Thymus (tissue), 11 donors: ENCODE data around the gene SIM2. TPM values are rescaled to one million over a fixed set of nuclear protein-coding genes. Genes with fewer than 3 reads are reported as not detected.

Experiments
- DNase-seq, 9 donors: peaks; one replicate each; pipeline ENCODE4 v3.0.0-alpha.2; 2013; ENCODE audit warnings: low spot score in 9 of 9, low read depth in 6 of 9, missing footprints in 1 of 9
- H3K27ac ChIP-seq, 2 donors: one replicate each; pipeline ENCODE4 v1.5.1; 2013; ENCODE audit warnings: control low read depth in 1 of 2, low read depth in 1 of 2, low read length in 1 of 2, mild to moderate bottlenecking in 1 of 2, moderate library complexity in 1 of 2
- H3K27me3 ChIP-seq, 2 donors: one replicate each; pipeline ENCODE4 v1.5.1; 2013; ENCODE audit warnings: low read length in 1 of 2; ENCODE audit not compliant: control insufficient read depth in 2 of 2, insufficient read depth in 1 of 2
- H3K36me3 ChIP-seq, 2 donors: one replicate each; pipeline ENCODE4 v1.5.1; 2013; ENCODE audit warnings: low read length in 1 of 2, mild to moderate bottlenecking in 1 of 2, moderate library complexity in 1 of 2; ENCODE audit not compliant: control insufficient read depth in 2 of 2, insufficient read depth in 2 of 2
- H3K4me1 ChIP-seq, 2 donors: one replicate each; pipeline ENCODE4 v1.5.1; 2013; ENCODE audit warnings: low read length in 2 of 2; ENCODE audit not compliant: control insufficient read depth in 2 of 2, insufficient read depth in 2 of 2
- H3K4me3 ChIP-seq, 2 donors: one replicate each; pipeline ENCODE4 v1.5.1; 2013; ENCODE audit warnings: low read length in 2 of 2, control low read depth in 1 of 2, mild to moderate bottlenecking in 1 of 2
- H3K9me3 ChIP-seq, 2 donors: one replicate each; pipeline ENCODE4 v1.5.1; 2013; ENCODE audit warnings: low read length in 1 of 2, mild to moderate bottlenecking in 1 of 2; ENCODE audit not compliant: control insufficient read depth in 2 of 2, insufficient read depth in 1 of 2
- WGBS: extraction: QIAGEN DNeasy Blood & Tissue Kit; methylation state at CpG from one replicate; pipeline ENCODE4 v1.1.7; 2013; 5-methylcytosine and 5-hydroxymethylcytosine counted together
- polyA plus RNA-seq: library from polyadenylated mRNA; stranded (reverse); fragments of 200-250 nt; gene quantifications from one replicate; pipeline ENCODE4 v1.2.3, GENCODE V29; 2013
- total RNA-seq: library from RNA; stranded (reverse); fragments of 120-200 nt; gene quantifications from one replicate; pipeline ENCODE4 v1.2.4, GENCODE V29; 2013
- donor health status: healthy.

The SIM2 gene
- total and polyA plus RNA-seq, 2 donors = 0.07 TPM; not detected in 1

- Histone ChIP-seq H3K36me3 (no peaks in the 10 kb centered on the region), H3K27ac (no peak overlapping the region), H3K27me3 (peaks cover 88 to 99% of the 10 kb centered on the region in 2 donors), H3K9me3 (peaks cover 2 to 7% of the 10 kb centered on the region in 2 donors), H3K4me1 (peaks cover 11 to 22% of the 10 kb centered on the region in 2 donors), H3K4me3 (no peak overlapping the region)
- 6% methylated on average over 53 of the region's 53 CpGs for WGBS
- no peak for DNase-seq
These were observed 8.9 kb downstream of the SIM2 start for GRCh38 chr21:36707763-36708285.

DNA sequence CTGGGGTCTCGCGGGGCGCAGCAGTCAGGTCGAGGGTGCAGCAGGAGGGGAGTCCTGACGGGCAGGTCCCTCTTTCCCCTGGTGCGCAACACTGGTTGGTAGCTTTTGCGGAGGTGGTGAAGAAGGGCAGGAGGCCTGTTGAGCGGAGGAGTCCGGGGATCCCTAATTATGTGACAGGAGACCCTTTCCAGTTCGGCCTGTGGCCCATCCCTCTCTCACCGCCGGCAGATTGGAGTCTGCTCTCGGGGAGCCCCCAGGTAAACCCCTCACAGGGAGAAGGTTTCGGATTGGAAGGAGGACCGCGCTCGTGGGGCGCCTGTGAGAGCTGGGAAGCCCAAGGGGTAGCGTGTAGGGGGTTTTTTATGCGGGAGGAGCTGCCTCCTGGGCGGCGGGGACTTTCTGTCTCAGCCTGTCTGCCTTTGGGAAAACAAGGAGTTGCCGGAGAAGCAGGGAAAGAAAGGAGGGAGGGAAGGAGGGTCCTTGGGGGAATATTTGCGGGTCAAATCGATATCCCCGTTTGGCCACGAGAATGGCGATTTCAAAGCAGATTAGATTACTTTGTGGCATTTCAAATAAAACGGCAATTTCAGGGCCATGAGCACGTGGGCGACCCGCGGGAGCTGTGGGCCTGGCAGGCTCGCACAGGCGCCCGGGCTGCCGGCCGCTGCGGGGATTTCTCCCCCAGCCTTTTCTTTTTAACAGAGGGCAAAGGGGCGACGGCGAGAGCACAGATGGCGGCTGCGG is 9.5 kb downstream of the SIM2 start:
- no peak for DNase-seq
- H3K27me3 ChIP-seq = peaks cover 88 to 99% of the 10 kb centered on the region in 2 donors
- H3K27ac ChIP-seq = no peak overlapping the region
- no peak overlapping the region for H3K4me3 ChIP-seq
- WGBS = 6% methylated on average over 44 of the region's 44 CpGs
- no peaks in the 10 kb centered on the region for H3K36me3 ChIP-seq
- H3K4me1 ChIP-seq = peaks cover 11 to 22% of the 10 kb centered on the region in 2 donors
- peaks cover 2 to 7% of the 10 kb centered on the region in 2 donors for H3K9me3 ChIP-seq

- peaks cover 11 to 22% of the 10 kb centered on the region in 2 donors for H3K4me1 ChIP-seq
- 8% methylated on average over 54 of the region's 55 CpGs for WGBS
- no peak overlapping the region for H3K4me3 ChIP-seq
- H3K27me3 ChIP-seq = peaks cover 86 to 98% of the 10 kb centered on the region in 2 donors
- no peaks in the 10 kb centered on the region for H3K36me3 ChIP-seq
- no peak for DNase-seq
- H3K27ac ChIP-seq = no peak overlapping the region
- peaks cover 2 to 7% of the 10 kb centered on the region in 2 donors for H3K9me3 ChIP-seq
These were observed 10.3 kb downstream of the SIM2 start for GRCh38 chr21:36709030-36709867.

GRCh38 chr21:36709868-36710728 is 11.2 kb downstream of the SIM2 start:
- Histone ChIP-seq H3K4me3 (no peak overlapping the region), H3K9me3 (peaks cover 2 to 7% of the 10 kb centered on the region in 2 donors), H3K36me3 (no peaks in the 10 kb centered on the region), H3K27me3 (peaks cover 84 to 98% of the 10 kb centered on the region in 2 donors), H3K27ac (no peak overlapping the region), H3K4me1 (peaks cover 11 to 20% of the 10 kb centered on the region in 2 donors)
- DNase-seq = no peak
- WGBS = 13% methylated on average over 38 of the region's 38 CpGs

DNA sequence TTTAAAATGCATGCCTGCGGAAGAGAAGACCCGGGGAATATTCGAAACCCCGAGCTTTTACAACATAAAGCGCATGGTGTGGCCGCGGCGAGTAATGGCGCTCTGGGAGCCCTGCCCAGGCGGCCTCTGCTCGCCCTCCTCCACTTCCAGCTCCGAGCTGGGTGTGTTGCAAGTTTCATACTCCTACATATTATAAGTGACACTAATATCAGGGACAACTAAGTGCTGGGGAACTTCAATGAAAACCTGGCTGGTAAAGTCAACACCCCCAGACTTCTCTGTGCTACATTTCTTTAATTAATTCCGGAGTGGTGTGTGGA is 11.8 kb downstream of the SIM2 start:
- WGBS = 4% methylated on average over 13 of the region's 13 CpGs

GRCh38 chr21:36713746-36714145 is 14.8 kb downstream of the SIM2 start:
- Histone ChIP-seq H3K4me1 (no peaks in the 10 kb centered on the region), H3K27ac (no peak overlapping the region), H3K27me3 (peaks cover 65 to 83% of the 10 kb centered on the region in 2 donors), H3K4me3 (no peak overlapping the region), H3K36me3 (no peaks in the 10 kb centered on the region), H3K9me3 (no peaks in the 10 kb centered on the region)
- WGBS = 62% methylated on average over 3 of the region's 3 CpGs
- no peak for DNase-seq

More for the DNA sequence above, 11.8 kb downstream of the SIM2 start:
- Histone ChIP-seq H3K27ac (no peak overlapping the region), H3K9me3 (peaks cover 2 to 7% of the 10 kb centered on the region in 2 donors), H3K36me3 (no peaks in the 10 kb centered on the region), H3K27me3 (peaks cover 78 to 94% of the 10 kb centered on the region in 2 donors), H3K4me3 (no peak overlapping the region), H3K4me1 (peaks cover 11 to 16% of the 10 kb centered on the region in 2 donors)
- no peak for DNase-seq

DNA sequence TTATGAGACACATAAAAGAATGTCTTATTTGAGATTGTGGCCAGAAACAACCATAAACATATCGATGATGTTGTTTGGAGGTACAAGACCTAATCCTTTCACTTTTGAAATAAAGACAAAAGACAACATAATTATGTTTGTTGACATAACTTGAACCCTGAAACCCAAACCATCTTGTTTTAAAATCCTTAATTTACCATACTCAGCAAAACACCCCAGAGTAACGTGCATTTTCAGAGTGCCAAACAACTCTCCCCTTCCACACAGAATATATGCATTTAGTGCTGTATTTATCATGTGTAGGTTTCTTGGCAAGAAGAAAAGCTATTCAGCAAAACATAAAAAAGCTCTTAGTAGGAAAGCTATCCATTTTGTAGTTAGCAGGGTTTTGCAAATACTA is 17.5 kb downstream of the SIM2 start:
- DNase-seq = no peak
- no peak overlapping the region for H3K4me3 ChIP-seq
- no peaks in the 10 kb centered on the region for H3K4me1 ChIP-seq
- H3K9me3 ChIP-seq = no peaks in the 10 kb centered on the region
- 86% methylated on average over 2 of the region's 2 CpGs for WGBS
- H3K27me3 ChIP-seq = peaks cover 43 to 73% of the 10 kb centered on the region in 2 donors
- H3K36me3 ChIP-seq = no peaks in the 10 kb centered on the region
- H3K27ac ChIP-seq = no peak overlapping the region

- Histone ChIP-seq H3K36me3 (no peaks in the 10 kb centered on the region), H3K27ac (no peak overlapping the region), H3K4me3 (no peak overlapping the region), H3K4me1 (no peaks in the 10 kb centered on the region), H3K27me3 (peaks cover 42 to 71% of the 10 kb centered on the region in 2 donors), H3K9me3 (no peaks in the 10 kb centered on the region)
- 58% methylated on average over 9 of the region's 9 CpGs for WGBS
- no peak for DNase-seq
These were observed 17.9 kb downstream of the SIM2 start for GRCh38 chr21:36716836-36717235.
